ENCODE measurements around the gene GJC2. TPM values are rescaled to one million over a fixed set of nuclear protein-coding genes. Genes with fewer than 3 reads are reported as not detected.

GJC2 gene
- total RNA-seq, 1 experiment from 2014 or later: 18.5 TPM

- Mint-ChIP-seq H3K4me1 (ENCODE audit: insufficient read depth, unreplicated experiment) (no peaks in the 10 kb centered on the region), H3K27me3 (ENCODE audit: insufficient read depth, unreplicated experiment) (no peaks in the 10 kb centered on the region), H3K4me3 (ENCODE audit: unreplicated experiment) (no peak overlapping the region), H3K36me3 (ENCODE audit: insufficient read depth, unreplicated experiment) (peaks cover 4% of the 10 kb centered on the region), H3K9me3 (ENCODE audit: unreplicated experiment) (peaks cover 23% of the 10 kb centered on the region), H3K27ac (ENCODE audit: low read depth, unreplicated experiment) (no peak overlapping the region)
- CTCF ChIA-PET: interaction anchor here (1.5 kb wide), 1 partner anchor 20 kb away, joined by 4 read pairs; no protein-coding TSS in a partner anchor
- TF ChIP-seq CTCF (IDR thresholded peaks at IDR 0.05; ENCODE audit: unreplicated experiment): no peak
- no peak for DNase-seq (ENCODE audit: unreplicated experiment)
- POLR2A ChIA-PET: interaction anchor here (0.5 to 0.7 kb wide), 3 partner anchors 10 to 54 kb away, joined by 3 to 4 read pairs (median 3); no protein-coding TSS in a partner anchor
- intact Hi-C loops (cut with micrococcal nuclease): loop anchor here (10.0 kb wide), 1 partner anchor 710 kb away; no protein-coding TSS in a partner anchor
- no TSS peak for BruUV-seq (replicated peaks)
Observed at GRCh38 chr1:228194436-228194835, 44.7 kb downstream of the GJC2 start.

- no peaks in the 10 kb centered on the region for H3K27me3 Mint-ChIP-seq (ENCODE audit: insufficient read depth, unreplicated experiment)
- POLR2A ChIA-PET: interaction anchor here (0.5 to 0.7 kb wide), 2 partner anchors 20 to 54 kb away, joined by 3 to 4 read pairs; no protein-coding TSS in a partner anchor
- peaks cover 4% of the 10 kb centered on the region for H3K36me3 Mint-ChIP-seq (ENCODE audit: insufficient read depth, unreplicated experiment)
- BruUV-seq (replicated peaks): no TSS peak
- no peaks in the 10 kb centered on the region for H3K4me1 Mint-ChIP-seq (ENCODE audit: insufficient read depth, unreplicated experiment)
- H3K4me3 Mint-ChIP-seq (ENCODE audit: unreplicated experiment): no peak overlapping the region
- H3K9me3 Mint-ChIP-seq (ENCODE audit: unreplicated experiment): peaks cover 30% of the 10 kb centered on the region
- intact Hi-C loops (cut with micrococcal nuclease): loop anchor here (10.0 kb wide), 1 partner anchor 710 kb away; no protein-coding TSS in a partner anchor
- CTCF ChIA-PET: interaction anchor here (1.5 kb wide), 1 partner anchor 19 kb away, joined by 4 read pairs; no protein-coding TSS in a partner anchor
- no peak for TF ChIP-seq CTCF (IDR thresholded peaks at IDR 0.05; ENCODE audit: unreplicated experiment)
- no peak overlapping the region for H3K27ac Mint-ChIP-seq (ENCODE audit: low read depth, unreplicated experiment)
- DNase-seq (ENCODE audit: unreplicated experiment): no peak
Observed at GRCh38 chr1:228194921-228195812, 45.4 kb downstream of the GJC2 start.

- peaks cover 40% of the 10 kb centered on the region for H3K9me3 Mint-ChIP-seq (ENCODE audit: unreplicated experiment)
- H3K4me3 Mint-ChIP-seq (ENCODE audit: unreplicated experiment): no peak overlapping the region
- no peak for TF ChIP-seq CTCF (IDR thresholded peaks at IDR 0.05; ENCODE audit: unreplicated experiment)
- peaks cover 4% of the 10 kb centered on the region for H3K36me3 Mint-ChIP-seq (ENCODE audit: insufficient read depth, unreplicated experiment)
- ChIA-PET CTCF (no interaction called here), POLR2A (no interaction called here)
- no TSS peak for BruUV-seq (replicated peaks)
- H3K27ac Mint-ChIP-seq (ENCODE audit: low read depth, unreplicated experiment): no peak overlapping the region
- no peaks in the 10 kb centered on the region for H3K4me1 Mint-ChIP-seq (ENCODE audit: insufficient read depth, unreplicated experiment)
- intact Hi-C loops (cut with micrococcal nuclease): loop anchor here (10.0 kb wide), 1 partner anchor 713 kb away; no protein-coding TSS in a partner anchor
- DNase-seq (ENCODE audit: unreplicated experiment): no peak
- no peaks in the 10 kb centered on the region for H3K27me3 Mint-ChIP-seq (ENCODE audit: insufficient read depth, unreplicated experiment)
Observed at GRCh38 chr1:228197555-228198147, 47.9 kb downstream of the GJC2 start.
